Kidney tubule cell (primary cell): Measurements from ENCODE around the gene ABHD4.
"Not testable (repeated sequence)": the region's sequence is repeated elsewhere in the genome, so short reads cannot be mapped to it uniquely, and the experiment has no call there.

Experiments used
- DNase-seq: peaks from one replicate; pipeline ENCODE4 v3.0.0-alpha.2; 2018; ENCODE audit warnings: low spot score

Gene ABHD4

GRCh38 chr14:22589096-22589839 lies 8.8 kb upstream of the ABHD4 start, which contains the start of gene DAD1:
DAD1 (minus strand) TSS chr14:22589224; CDS start chr14:22589157, 67 bp downstream.
- DNase-seq: peak; percentile 100

DNA sequence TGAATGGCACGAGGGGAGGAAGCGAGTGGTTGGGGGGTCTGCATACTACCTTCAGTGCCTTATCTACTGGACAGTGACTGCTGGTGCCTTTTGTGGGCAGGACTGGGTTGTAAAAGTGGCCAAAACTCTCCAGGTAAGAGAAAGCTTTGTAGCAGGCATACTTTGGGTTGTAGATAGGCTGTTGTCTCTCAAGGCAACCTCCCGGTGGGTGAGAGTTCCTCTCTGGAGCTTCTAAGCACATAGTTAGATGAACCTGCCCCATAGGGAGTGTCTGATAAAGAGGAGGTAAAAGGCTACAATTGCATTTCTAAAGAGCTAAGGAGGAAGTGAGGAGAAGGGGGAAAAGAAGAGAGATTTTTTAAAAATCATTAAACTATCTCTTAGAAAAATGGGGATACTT lies 4.9 kb upstream of the ABHD4 start:
- no peak for DNase-seq

- no peak for DNase-seq
Observed at GRCh38 chr14:22593601-22594000, 4.5 kb upstream of the ABHD4 start.

GRCh38 chr14:22594156-22594716 lies 3.9 kb upstream of the ABHD4 start:
- no peak for DNase-seq

DNA sequence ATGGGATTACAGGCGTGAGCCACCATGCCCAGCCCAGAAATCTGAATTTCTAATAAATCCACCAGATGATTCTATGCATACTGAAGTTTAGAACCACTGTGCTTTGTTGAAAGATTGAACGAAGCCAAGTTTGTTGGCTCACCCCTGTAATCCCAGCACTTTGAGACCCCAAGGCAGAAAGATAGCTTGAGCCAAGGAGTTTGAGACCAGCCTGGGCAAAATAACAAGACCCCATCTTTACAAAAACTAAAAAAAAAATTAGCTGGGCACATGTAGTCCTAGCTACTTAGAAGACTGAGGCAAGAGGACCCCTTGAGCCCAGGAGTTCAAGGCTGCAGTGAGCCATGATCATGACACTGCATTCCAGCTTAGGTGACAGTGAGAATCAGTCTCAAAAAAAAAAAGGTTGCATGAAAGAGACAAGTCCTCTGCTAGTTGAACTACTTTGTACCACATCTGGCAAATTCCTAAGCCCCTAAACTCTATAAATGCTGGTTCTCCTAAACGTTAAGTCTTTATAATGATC lies 1.7 kb upstream of the ABHD4 start:
- DNase-seq: no peak

- DNase-seq: no peak
Observed at GRCh38 chr14:22597265-22597664, 835 bp upstream of the ABHD4 start.

DNA sequence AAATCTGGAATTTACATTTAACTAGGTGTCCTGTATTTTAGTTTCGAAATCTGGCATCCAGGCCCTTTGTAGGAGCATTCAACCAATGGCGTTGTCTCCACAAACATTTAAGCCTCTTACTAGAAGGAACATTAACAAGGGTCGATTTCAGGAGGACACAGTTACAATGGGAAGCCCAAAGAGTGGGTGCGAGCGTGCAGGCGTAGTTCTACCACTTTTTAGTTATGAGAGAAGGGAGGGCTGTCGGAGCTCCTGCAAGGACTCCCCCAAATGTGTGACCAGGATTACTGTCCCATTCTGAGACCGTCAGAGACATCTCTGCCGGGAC lies 365 bp upstream of the ABHD4 start:
- no peak for DNase-seq

- DNase-seq: peak; percentile 60
Observed at GRCh38 chr14:22598896-22599244, 770 bp downstream of the ABHD4 start.

GRCh38 chr14:22599349-22599748 lies 1.2 kb downstream of the ABHD4 start:
- DNase-seq: no peak

DNA sequence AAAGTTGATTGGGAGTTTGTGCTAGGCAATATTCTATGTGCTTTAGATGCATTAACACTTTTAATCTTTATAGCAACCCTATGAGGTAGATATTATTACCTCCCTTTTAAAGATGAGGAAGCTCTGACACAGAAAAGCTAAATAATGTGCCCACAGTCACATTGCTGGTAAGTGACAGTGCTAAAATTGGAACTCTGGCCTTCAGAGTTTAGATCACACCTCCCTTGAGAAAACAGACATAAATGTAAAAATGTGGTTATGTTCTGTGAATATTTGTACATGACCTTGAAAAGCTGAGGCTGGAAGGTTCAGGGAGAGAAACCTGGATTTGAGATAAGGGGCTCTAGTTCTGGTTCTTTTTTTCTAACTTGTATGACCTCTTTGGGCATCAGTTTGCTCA lies 1.9 kb downstream of the ABHD4 start:
- DNase-seq: no peak

DNA sequence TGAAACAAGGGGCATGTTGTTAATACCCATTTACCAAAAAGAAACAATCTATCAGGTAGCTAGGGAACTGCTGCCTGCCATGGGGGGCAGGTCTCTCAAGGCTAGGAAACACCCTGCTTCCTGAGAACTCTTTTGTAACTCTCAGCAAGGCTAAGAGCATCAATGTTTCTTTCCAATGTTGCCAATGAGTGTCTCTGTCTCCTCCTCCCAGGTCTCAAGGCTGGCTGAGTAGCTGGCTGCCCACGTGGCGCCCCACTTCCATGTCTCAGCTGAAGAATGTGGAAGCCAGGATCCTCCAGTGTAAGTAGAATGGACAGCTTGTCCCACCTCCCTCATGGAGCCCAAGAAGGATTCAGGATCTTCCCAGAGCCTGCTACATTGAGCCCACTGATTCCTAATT lies 3.4 kb downstream of the ABHD4 start:
- DNase-seq: no peak

- DNase-seq: no peak
Observed at GRCh38 chr14:22601996-22602395, 3.9 kb downstream of the ABHD4 start.

DNA sequence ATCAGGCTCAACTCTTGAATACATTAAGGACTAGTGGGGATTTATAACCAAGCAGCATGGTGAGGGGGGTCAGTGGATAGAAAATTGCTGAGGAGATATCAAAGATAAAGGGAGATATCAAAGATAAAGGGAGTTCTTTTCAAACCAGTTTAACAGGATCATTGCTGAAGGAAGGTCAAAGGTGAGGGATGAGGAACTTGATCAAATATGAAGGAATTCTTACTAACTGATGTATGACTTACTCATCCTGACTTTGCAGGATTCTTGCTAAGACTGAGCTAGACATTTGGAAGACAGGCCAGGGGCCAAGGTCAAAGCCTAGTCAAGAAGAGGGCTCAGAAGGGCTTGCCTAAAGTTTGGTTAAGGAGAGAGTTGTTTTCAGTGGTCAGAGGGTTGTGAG lies 4.8 kb downstream of the ABHD4 start:
- DNase-seq: peak; percentile 69

DNA sequence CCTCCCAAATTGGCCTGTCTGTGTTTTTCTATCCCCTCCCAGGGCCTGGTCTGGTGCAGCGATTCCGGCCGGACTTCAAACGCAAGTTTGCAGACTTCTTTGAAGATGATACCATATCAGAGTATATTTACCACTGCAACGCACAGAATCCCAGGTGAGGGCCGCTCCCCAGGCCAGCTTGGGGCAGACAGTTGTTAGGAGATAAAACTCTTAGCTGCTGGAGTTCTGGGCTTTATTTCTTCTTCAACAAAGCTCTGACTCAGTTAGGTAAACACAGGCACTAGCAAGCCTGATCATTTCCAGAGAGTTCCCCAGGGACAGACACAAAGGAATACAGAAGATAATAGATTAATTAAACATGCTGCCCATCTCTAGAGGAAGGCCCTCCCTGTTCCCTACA lies 8.3 kb downstream of the ABHD4 start:
- DNase-seq: no peak

DNA sequence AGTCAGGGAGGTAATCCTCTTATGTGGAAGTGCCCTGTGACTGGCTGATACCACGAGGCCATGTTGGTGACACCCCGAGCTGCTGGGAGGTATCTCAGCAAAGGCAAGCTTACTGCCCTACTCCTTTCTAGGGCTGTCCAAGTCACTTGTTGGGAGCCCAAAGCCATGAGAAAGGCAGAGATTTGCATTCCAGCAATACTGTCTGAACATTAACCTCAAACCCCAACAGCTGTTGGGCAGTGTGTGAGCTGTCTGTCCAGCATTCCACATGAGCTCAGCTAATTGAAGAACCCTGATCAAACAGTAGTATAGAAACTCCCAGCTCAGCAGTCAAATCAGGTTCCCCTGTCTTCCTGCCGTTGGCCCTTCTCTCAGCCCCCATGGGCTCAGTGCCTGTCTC lies 9.2 kb downstream of the ABHD4 start:
- DNase-seq: peak; percentile 49

GRCh38 chr14:22610931-22611330 lies 12.8 kb downstream of the ABHD4 start:
- DNase-seq: no peak

GRCh38 chr14:22613106-22613695 lies 15.1 kb downstream of the ABHD4 start:
- no peak for DNase-seq

- no peak for DNase-seq
Observed at GRCh38 chr14:22613736-22614239, 15.7 kb downstream of the ABHD4 start.

DNA sequence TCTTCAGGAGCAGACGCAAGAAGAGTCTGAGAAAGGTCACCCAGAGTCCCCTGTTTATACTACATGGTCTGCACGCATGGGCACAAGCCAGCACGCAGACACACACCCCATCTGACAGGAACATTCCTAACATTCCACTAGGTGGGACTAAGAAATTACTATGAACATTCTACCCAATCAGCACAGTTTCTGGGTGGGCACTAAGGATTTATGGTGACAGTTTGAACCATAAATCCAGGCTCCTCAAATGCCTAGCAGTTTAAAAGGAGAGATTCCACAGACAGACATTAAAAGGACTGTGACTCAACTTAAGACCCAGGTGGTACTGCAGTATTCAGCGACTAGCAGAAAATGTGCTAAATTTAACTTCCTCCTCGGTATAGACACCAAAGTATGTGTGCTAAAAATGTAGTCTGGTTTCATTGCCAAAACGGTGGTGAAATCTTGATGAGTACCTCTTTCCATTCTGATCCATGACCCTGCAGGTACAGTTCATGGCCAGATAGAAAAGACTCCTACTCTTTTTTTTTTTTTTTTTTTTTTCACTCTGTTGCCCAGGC lies 16.2 kb downstream of the ABHD4 start:
- peak; percentile 99 for DNase-seq

DNA sequence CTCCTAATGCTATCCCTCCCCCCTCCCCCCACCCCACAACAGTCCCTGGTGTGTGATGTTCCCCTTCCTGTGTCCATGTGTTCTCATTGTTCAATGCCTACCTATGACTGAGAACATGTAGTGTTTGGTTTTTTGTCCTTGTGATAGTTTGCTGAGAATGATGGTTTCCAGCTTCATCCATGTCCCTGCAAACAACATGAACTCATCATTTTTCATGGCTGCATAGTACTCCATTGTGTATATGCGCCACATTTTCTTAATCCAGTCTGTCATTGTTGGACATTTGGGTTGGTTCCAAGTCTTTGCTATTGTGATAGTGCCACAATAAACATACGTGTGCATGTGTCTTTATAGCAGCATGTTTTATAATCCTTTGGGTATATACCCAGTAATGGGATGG lies 17.7 kb downstream of the ABHD4 start:
- DNase-seq: not testable (repeated sequence)

DNA sequence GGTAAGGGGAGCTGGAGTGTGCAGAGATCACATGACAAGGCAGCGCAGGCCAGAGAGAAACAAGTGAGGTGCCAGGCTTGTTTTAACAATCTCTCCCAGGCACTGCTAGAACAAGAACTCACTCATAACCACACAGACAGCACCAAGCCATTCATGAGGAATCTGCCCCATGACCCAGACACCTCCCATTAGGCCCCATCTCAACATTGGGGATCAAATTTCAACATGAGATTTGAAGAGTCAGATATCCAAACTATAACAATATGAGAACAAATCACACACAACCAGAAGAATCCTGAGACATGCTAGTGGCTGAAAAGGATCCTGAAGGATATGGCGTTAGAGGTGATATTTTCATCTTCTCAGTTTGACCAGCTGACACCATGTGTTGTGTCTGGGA lies 24.2 kb downstream of the ABHD4 start:
- no peak for DNase-seq

DNA sequence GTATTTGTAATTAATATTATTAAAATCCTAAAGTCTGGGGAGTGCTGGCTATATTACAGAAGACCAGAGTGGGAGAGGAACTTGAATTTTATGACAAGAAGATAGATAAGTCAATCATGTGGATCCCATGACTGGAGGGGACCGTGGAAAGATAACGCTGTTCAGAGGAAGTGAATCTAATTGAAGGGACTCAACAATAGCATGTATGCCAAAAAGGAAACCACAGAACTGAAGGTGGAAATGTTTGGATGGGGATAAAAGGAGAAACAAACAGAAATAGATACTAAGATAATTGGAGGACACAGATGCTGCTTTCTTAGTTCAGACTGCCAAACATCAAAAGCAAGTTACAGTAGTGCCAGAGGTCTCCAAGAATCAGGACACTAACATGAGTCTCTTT lies 24.9 kb downstream of the ABHD4 start:
- DNase-seq: no peak

- no peak for DNase-seq
Observed at GRCh38 chr14:22626590-22626989, 28.5 kb downstream of the ABHD4 start.
